ENCODE measurements around the gene NRL.
A peak's percentile ranks its signal among the peaks of the same experiment; 100 is the strongest.

Gene NRL

DNA sequence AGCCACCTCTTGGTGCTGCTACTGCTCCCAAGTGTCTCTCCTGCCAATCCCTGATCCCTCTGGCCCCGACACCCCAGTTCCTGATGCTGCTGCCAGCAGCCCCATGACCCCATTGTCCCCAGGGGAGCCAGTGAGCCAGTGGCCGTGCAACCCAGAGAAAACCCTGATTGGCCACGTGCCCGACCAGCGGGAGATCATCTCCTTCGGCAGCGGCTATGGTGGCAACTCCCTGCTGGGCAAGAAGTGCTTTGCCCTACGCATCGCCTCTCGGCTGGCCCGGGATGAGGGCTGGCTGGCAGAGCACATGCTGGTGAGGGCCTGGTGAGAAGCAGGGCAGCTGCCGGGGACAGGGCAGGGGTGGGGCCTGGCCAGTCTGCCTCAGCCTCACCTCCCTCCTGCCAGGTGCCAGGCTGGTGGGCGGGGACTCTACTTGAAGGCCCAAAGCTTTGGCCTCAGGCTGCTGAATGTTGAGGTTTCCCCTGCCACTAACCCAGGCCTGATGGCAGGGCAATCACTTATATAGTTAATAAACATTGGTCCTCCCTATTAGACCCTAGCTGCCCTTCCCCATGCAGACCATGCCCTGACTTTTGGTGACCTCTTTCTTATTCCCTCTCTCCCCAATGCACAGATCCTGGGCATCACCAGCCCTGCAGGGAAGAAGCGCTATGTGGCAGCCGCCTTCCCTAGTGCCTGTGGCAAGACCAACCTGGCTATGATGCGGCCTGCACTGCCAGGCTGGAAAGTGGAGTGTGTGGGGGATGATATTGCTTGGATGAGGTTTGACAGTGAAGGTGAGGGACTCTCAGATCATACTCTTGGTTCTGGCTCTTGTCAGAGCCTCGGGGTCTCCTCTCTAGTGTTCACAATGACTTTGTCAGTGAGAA, 15.6 kb downstream of the NRL start:
- no peak for DNase-seq

DNA sequence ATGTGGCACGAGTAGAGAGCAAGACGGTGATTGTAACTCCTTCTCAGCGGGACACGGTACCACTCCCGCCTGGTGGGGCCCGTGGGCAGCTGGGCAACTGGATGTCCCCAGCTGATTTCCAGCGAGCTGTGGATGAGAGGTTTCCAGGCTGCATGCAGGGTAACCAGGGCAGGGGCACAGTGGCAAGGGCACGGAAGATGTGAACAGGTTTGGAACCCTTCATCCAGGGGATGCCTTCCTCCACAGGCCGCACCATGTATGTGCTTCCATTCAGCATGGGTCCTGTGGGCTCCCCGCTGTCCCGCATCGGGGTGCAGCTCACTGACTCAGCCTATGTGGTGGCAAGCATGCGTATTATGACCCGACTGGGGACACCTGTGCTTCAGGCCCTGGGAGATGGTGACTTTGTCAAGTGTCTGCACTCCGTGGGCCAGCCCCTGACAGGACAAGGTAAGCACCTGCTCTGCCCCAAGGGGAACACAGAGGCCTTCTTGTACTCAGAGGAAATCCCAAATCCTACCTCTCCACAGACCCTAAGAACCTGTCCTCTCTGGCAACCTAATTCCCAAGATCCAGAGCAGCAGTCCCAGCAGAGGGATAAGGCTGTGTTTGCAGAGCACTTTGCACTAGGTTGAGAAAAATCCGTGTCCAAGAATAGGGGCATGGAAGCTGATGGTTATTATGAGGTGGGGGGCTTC, 16.4 kb downstream of the NRL start:
- DNase-seq, result no peak

DNA sequence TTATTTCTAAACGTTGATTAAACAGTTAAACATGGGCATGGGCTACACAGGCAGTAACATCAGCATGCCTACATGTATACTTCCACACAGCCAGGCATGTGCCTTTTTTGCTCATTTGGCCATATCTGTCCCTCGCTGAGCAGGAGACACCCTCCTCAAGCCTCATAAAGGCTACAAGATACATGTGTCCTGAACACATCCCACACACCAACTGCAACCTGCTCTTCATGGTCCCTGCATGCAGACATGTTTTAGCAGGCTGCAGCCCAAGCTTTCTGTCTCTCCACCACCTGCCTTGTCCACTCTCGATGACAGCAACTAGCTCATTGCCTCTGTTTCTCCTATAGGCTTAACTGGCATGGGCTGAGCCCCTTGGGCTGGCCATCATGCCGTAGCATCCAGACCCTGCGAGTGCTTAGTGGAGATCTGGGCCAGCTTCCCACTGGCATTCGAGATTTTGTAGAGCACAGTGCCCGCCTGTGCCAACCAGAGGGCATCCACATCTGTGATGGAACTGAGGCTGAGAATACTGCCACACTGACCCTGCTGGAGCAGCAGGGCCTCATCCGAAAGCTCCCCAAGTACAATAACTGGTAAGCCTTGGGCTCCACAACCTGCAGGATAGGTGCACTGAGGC, 18.1 kb downstream of the NRL start:
- no peak for DNase-seq

DNA sequence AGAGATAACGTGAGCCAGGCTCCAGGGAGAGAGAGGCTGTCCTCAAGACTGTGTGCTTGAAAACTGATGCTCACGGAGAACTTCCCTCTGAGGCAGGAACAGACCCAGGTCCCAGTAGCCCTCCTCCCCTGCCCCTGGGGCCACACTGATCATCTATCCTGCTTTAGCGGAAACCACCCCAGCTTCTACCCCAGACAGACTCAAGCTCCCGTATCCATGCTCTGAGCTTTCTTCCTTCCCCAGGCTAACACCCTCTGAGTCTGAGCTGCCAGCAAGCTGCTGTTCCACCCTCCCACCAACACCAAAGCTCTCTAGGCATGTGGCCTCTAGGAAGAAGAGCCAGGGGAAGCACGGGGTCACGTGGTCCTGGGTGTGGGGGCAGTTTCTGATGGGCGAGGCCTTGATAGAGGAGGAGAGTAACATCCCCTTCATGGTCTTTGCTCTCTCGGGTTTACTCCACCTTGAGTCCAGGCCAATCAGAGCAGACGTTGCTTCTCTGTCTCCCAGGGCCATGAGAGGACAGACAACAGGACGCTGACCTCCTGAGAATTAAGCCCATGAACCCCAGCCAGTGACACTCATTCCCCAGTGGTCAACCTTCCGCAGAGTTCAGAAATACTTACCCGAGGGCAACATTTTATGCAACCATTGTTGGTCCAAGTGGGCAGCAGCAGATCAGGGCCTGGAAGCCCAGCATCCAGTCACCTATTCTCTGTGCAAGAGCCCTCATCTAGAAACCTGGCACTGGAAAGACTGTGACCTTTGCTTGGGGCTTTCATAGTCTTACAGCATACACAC, 19.3 kb downstream of the NRL start:
- peak; percentile 51 for DNase-seq

DNA sequence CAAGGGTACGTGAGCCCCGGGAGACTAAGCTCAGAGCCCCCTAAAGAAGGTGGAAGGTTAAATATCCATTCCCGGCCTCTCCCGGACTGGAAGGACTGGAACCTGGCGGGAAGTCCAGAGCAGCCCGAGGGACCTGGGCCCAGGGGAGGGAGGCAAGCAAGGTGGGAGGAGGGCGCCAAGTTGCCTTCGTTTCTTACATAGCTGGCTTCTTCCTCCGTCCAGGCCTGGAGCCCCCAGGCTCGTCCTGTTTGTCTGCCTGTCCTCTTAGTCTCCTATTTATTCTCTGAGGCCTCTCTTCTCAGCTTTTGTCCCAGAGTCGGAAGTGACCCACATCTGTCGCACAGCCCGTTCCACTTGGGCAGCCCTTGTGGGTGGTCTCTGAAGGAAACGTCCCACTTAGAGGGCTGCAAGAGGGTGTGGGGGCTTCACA, 19.9 kb downstream of the NRL start:
- DNase-seq, result peak; percentile 20

DNA sequence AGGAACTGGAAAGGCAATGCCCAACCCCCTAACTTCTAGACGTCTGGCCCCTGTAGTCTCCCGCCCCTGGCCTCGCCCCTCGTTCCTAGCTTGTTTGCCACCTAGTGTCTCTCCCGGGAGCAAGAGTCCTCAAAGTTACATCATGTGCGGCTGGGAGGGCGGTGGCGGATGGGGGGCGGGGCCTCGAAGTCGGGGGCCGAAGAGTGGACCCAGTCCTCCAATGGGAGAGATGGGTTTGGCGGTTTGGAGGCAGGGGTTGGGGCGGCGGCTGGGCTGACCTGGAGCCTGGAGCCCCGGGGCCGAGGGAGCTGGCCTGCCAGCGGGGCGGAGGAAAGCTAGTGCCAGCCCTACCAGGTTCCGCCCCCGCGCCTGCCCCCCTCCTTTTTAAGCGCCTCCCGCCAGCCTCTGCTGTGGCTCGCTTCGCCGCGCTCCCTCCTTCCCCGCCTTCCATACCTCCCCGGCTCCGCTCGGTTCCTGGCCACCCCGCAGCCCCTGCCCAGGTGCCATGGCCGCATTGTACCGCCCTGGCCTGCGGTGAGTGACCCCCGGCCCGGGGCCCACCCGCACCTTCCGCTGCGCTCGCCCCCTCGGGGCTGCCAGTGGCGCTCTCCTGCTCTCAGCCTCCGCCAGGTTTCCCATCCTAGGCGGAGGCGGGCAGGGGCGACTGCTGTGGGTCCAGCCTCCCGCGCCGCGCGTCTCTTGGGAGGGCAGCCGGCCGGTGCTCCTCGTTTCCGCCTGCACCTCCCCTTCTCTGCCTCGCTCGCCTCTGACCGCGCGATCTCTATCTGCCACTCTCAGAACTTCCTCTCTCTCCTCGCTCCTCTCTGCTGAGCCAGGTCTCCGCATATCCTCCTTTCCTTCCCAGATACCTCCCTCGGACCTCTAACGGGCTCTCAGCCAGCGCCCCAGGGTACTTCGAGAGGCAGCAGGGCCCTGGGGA, 20.6 kb downstream of the NRL start, which contains the start of gene PCK2:
Gene PCK2, plus strand, starts transcription at position 411 of the 940 bp plus-strand sequence. Its CDS starts 95 bp downstream, at position 506.
- peak; percentile 88 for DNase-seq

DNA sequence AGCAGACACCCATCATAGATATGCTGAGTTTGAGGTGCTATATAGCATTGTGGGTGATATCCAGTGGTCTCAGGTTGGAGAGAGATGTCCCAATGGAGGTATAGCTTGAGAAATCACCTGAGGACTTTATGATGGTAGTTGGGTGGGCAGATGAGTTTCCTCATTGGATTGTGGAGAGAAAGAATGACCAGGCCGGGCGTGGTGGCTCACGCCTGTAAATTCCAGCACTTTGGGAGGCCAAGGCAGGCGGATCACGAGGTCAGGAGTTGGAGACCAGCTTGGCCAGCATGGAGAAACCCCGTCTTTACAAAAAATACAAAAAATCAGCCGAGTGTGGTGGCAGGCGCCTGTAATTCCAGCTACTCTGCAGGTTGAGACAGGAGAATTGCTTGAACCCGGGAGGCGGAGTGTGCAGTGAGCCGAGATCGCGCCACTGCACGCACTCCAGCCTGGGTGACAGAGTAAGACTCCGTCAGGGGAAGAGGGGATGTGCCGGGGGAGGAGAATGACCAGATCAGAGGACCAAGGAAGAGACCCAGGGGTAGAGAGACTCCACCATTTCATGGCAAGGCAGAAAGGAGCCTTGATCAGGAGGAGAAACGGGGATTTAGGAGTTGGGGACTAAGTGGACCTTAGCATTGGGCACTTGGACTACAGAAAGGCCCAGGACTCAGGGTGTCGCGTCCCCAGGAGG, 21.4 kb downstream of the NRL start:
- DNase-seq, result no peak

DNA sequence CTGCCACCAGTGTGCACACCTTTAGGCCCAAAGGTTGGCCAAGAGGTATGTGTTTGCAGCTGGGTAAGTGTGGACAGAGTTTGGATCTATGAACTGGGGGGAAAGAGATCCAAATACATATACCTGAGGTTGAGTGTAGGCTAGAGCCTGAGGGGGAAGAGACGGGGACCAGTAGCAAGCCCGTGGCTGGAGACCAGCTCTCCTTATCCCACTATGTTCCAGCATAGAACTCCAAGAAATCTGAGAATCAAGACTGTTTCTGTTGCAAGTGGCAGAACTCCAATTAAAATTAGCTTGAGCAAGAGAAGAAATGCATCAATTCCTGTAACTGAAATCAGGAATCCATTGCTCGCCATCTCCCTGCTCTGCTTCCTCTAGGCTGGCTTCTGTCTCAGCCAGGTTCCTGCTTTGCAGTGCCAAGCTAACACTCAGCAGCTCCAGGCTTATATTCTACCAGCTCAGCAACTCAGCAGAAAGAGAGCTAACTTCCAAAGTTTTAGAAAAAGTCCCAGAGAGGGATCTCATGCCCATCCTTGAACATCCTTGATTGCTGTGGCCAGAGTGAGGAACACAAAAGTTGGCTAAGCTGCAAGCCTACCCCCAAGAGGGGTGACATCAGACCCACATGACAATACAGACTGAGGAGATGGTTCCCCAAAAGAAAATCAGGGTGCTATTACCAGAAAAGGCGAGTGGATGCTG, 22.1 kb downstream of the NRL start:
- DNase-seq, result no peak

DNA sequence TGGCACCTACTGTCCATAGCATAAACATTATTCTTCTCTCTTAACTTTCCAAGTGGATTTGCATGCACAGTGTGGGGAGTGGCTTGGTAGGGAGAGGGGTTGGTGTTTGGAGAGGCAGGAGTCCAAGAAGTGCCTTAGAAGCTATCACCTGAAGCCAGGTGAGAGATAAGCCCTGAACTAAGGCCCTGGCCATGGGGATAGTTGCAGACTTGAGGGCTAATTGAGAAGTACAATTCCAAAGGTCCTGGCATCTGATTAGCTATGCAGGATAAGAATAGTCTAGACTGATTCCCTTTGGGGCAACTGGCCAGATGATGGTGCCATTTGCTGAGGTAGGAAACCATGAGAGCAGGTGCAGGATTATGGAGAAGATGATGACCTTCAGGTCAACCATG, 22.6 kb downstream of the NRL start:
- DNase-seq, result no peak

DNA sequence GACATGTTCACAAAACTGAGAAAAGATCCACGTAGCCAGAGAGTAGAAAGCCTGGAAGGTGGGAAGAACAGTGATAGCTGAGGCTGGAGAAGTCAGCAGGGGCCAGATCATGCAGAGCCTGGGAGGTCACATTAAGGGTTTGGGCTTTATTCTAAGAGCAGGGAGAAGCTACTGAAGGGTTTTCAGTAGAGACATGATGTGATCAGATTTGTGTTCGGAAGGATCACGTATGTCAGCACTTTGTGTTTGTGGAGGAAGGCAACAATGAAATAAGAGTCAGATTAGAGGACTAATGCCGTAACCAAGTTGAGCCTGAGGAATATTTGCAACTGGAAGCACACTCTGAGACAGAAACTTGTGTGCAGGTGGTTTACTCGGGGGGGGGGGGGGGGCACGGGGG, 24.9 kb downstream of the NRL start:
- DNase-seq, result no peak

DNA sequence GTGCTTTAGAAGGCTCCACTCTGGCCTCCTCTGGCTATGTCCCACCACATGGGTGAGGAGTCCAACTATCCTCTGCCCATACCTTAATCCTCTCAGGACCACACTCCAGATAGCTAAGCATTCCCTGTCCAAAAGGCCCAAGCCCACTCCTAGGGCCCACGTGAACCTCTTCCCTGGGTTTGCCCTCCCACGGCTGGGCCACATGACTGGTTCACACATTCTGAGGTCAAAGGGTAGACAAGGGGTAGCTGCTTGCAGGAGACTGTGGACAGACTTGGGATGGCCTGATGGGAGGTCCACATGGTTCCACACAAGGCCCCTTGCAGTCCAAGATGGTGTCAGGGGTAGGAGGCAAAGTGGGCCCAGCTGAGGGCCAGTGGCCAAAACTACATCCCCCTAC, 26.7 kb downstream of the NRL start:
- DNase-seq, result no peak

DNA sequence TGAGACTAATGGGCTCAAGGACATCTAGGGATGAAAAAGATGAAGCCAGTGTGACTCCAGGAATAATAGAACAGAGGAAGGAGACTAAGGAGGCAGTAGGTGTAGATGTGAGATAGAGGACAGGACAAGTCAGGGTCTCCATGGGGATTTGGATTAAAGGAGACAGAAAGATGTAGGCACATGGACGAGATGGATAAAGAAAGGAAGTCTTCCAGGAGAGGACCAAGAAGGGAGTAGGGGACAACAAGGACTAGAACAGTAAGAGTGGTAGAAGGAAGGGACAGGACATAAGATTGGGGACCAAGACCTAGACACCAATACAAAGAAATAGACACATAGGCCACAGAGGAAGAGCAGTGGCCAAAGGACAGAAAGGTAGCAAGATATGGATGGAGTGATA, 27.7 kb downstream of the NRL start:
- DNase-seq, result no peak

DNA sequence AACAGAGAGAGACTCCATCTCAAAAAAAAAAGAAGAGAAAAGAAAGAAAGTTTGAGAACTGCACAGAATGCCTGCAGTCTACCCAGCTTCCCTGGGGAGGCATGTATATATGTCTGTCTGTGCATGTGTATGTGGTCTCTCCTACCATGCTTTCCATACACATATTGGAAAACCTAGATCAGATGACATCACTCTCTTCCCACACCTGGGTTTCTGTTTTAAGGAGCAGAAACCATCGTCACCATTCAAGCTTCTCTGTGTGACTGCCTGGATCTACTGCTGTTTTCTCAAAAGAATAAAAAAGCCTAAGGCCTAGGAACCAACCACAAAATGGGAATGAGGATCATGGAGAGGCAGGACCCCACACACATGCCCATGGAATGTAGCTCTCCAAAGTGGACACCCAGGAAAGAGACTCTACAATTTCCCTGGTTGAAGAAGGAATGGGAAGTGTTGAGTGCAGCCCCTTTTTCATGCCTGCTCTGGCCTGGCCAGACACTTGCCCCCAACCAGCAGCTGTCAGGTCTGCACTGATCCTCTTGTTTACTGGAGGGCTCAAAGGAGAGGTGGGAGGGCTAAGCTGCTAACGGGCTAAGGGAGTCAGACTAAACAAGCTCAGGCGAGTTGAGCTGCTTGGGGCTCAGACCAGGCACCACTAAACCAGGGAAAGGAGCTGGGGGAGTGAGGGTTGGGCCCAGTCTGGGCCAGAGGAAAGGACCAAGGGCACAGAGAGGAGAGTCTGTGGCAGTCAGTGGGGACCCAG, 28.4 kb downstream of the NRL start:
- DNase-seq, result no peak

DNA sequence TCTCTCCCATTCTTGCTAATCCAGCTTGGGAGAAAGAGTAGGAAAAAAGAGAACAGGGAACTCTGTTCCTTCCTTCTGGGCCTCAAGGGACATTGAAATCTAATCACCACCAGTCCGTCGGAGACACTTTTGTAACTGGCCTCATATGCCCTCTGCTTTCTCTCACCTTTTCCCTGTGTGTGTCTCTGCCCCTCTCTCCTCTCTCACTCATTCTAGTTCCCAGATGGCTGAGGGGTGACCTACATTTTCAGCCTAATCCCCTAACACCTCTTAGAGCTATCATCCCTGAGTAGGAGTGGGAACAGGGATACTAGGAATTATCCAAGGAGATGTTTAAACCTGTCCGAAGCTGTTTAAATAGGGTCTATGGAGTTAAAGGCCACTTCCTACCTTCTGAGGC, 29.5 kb downstream of the NRL start:
- no peak for DNase-seq

DNA sequence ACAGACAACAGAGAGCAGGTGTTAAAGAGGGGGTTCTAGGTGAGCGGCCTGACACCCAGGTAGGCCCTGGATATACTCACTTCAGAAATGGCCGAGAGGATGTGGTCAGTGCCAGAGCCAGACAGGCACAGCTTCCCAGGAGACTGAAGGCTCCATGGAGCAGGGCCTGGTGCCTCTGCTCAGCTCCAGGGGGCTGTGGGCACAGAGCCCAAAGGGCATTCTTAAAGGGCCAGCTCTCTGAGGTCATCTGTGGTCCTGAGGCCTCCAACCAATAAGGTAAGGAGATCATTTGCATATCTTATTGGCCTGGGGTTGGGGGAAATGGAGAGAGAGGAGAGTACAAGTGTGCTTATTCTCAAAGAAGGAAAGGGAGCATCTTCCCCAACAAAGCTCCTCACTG, 30.3 kb downstream of the NRL start:
- no peak for DNase-seq

DNA sequence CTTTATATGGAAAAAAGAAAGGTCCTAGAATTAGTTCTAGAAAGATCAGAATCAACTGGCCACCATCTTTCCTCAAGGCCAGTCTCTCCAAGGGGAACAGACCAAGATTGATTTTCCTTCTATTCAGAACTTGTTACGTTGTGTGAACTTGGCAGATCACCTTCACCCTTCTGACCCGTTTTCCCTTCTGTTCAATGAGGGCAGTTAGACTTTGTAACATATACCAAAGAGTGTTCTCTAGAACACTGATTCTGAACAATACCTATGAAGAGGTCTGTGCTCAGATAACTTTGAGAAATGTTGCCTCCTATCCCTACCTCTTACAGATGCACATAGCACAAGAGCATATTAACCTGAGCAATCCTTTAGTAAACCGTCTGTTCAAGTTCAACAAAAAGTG, 31.3 kb downstream of the NRL start:
- DNase-seq, result no peak

DNA sequence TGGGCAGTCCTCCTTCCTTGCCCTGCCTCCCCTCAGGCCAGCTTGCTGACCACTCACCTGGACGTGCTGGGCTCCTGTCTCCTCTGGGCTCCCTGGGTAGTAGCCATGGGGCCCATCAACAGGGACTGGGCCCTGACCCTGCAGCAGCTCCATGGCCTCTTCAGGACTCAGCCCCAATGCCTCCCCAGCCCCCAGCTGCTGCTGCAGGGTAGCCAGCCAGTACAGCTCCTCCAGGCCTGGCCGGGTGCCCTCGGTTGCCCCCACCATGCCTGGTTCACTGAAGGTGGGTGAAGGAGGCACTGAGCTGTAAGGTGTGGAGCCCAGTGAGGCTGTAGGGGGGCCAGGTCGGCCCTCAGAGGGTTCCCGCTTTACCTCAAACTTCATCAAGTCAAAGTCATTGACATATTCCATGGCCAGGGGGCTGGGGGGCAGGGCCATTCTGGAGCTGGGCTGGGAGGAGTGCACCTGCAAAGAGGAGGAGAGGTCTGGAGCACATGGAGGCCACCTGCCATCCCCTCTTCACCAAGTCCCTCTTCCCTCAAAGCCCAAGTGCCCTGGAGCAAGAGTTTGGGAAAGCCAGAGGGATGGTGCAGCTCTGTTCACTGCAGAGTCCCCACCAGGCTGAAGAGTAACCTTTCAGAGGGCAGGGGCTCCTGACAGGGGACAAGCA, 32.2 kb downstream of the NRL start:
- DNase-seq, result no peak

DNA sequence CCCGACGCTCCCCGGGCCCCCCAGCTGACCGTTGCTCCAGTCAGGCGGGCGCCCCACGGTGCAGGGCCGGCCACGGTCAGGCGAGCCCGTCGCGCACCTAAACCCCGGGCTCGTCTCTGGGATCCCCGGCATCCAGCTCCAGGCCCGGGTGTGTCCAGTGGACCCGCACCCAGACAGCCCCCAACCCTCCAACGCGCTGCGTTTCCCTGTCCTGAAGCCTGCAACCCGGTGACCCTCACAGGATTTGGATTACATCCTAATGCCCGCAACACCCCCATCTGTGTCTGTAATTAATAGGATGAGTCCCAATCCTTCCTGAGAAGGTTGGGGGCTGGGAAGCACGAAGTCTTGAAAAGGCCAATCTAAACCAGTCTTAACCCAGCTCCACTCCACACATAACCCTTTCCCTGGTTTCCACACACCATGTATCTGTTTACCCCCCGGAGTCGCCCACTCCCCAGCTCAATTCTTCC, 33.0 kb downstream of the NRL start:
- no peak for DNase-seq
